Activated CD4-positive, CD25-positive, alpha-beta regulatory T cell treated with anti-CD3 and anti-CD28 coated beads, Interleukin-2, amount 50 U/mL, for 24 hours (primary cell): Measurements from ENCODE around the gene DOCK7.

Source experiments
- ATAC-seq, 2 donors: fragments of 150-1000 bp; cut with Tn5 transposase; one replicate each; pipeline ENCODE4 v1.10.0; 2021; ENCODE audit warnings: mild to moderate bottlenecking in 1 of 2, moderate library complexity in 1 of 2

Gene DOCK7

DNA sequence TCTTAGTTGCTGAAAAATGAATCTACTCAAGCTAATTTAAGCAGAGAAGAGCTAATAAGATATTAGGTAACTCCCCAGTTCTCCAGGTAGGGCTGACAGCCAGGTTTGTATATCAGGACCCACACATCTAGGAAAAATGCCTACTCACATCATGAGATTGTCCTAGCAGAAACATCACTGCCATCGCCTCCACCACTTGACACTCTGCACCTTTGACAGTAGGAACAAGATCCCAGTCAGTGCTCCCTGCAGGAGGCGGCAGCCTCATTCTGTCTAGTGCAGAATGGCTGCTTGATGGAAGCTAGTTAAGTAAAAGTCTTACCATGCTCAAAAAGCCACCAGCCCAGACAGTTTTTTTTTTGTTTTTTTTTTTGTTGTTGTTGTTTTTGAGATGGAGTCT lies 282.9 kb downstream of the DOCK7 start:
- no peak for ATAC-seq
